ENCODE measurements around the gene C5.
A peak's percentile ranks its signal among the peaks of the same experiment; 100 is the strongest.
"Not testable (repeated sequence)": the region's sequence is repeated elsewhere in the genome, so short reads cannot be mapped to it uniquely, and the experiment has no call there.

Gene C5

GRCh38 chr9:121050128-121050988 lies at the start of gene C5:
Gene C5, minus strand, starts transcription at chr9:121050275. Its CDS starts 29 bp downstream, at chr9:121050246.
- DNase-seq = no peak

- DNase-seq = no peak
Observed at GRCh38 chr9:121098567-121099198, 48.6 kb upstream of the C5 start.

- no peak for DNase-seq
Observed at GRCh38 chr9:121095057-121095456, 45.0 kb upstream of the C5 start.

DNA sequence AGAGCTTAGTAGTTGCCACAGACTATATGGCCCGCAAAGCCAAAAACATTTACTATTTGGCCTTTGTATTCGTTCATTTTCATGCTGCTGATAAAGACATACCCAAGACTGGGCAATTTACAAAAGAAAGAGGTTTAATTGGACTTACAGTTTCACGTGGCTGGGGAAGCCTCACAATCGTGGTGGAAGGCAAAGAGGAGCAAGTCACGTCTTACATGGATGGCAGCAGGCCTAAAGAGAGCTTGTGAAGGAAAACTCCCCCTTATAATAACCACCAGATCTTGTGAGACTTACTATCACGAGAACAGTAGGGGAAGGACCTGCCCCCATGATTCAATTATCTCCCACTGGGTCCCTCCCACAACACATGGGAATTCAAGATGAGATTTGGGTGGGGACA lies 40.7 kb upstream of the C5 start:
- DNase-seq = not testable (repeated sequence)

- no peak for DNase-seq
Observed at GRCh38 chr9:121088576-121088975, 38.5 kb upstream of the C5 start.

GRCh38 chr9:121085661-121086060 lies 35.6 kb upstream of the C5 start:
- DNase-seq = no peak

DNA sequence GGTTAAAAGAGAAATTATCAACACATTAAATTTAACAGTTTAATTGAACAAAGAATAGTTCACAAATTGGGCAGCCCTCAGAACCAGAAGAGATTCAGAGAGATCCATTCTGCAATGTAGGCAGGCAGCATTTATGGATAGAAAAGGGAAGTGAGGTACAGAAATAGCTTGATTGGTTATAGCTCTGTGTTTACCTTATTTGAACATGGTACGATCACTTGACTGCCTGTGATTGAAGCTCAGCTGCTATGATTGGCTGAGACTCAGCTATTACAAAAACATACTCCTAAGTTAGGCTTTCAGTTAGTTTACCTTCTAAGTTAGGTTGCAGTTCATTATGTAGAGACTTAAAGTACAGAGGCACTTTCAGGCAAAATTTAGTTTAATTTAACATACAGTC lies 32.0 kb upstream of the C5 start:
- no peak for DNase-seq

- no peak for DNase-seq
Observed at GRCh38 chr9:121075251-121076036, 25.4 kb upstream of the C5 start.

DNA sequence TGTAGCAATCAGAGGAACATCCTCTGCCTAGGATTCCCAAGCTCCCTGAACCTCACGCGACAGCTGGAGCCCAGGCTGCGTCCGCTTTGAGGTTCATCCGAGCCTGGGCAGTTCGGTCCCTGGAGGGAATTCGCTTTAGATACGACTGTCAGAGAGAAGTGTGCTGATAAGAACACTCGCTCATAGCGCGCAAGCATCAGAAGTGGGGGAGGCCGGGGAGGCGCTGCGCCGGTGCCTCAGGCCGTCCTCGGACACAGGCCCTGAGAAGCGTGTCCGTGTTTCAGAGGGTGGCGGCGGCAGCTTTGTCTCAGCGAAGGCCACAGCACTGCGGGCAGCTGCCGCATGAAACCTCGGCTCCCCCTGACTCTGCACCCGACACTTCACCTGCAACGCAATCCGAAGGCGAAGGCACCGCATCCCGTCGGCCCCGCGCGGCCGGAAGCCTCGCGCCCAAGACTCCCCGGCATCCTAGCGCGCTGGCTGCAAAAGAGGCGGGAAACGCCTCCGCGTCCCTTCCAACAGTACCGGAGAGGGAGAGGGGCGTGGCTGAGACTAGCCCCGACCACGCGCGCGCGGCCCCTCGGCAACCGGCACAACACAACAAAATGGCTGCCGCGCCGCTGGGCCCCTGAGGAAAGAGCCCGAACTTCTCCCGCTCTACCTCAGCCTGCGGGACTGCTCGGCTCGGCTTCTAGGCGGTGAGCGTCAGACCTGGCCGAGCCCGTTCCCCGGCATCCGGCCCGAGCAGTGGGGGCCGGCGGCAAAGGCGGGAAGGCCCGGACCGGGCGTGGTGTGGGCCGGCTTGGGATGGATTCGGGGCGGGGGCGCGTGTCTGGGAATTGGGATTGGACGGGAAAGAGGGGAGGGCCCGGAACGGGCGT lies 24.5 kb upstream of the C5 start, which contains the start of gene CNTRL:
Gene CNTRL, plus strand, starts transcription at position 586 of the 881 bp plus-strand sequence. CDS start 13,372 bp downstream, outside the sequence.
- DNase-seq = peak; percentile 53

- no peak for DNase-seq
Observed at GRCh38 chr9:121073038-121073437, 23.0 kb upstream of the C5 start.

DNA sequence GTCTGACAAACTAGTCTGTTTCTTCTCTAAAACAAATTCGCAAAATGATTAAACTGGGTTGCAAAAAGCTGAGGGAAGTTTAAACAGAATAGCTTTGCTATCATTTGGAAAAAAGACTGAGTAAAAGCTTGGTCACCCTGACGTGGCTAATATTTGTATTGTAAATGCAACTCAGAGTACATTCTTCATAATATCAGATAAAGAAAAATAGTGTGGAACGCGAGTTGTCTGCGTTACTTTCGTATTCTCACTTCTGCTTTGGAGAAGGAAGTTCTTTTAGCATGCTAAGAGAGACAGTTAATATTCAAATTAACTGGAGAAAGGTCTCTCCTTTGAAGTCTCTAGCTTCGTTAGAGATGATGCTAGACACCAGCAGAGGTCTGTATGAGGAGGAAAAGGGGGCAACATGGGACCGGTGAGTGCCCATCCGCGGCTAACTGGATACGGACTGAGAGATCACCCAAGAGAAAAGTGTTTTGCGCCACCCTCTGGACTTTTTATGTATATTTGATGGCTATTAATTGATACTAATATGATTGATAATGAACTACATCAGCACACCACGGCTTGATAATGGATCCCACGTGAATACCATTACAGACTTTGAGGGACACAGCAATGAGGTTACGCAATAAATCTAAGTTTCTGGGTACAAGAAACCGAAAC lies 21.8 kb upstream of the C5 start:
- DNase-seq = no peak

GRCh38 chr9:121071370-121071755 lies 21.3 kb upstream of the C5 start:
- no peak for DNase-seq

DNA sequence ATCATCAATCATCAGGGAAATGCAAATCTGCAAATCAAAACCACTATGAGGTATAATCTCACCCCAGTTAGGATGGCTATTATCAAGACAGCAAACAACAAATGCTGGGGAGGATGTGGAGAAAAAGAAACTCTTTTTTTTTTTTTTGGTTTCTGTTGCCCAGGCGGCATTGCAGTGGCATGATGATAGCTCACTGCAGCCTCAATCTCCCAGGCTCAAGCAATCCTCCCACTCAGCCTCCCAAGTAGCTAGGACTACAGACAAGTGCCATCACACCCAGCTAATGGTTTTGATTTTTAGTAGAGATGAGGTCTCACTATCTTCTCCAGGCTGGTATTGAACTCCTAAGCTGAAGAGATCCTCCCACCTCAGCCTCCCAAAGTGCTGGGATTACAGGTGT lies 19.3 kb upstream of the C5 start:
- no peak for DNase-seq

DNA sequence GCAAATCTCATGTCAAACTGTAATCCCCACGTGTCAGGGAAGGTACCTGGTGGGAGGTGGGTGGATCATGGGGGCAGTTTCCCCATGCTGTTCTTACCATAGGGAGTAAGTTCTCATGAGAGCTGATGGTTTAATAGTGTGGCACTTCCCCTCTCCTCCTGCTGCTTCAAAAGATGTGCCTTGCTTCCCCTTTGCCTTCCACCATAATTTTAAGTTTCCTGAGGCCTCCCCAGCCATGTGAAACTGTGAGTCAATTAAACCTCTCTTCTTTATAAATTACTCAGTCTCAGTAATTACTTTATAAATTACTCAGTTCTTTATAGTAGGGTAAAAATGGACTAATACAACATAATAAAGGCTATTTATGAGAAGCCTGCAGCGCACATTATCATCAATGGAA lies 17.6 kb upstream of the C5 start:
- no peak for DNase-seq

DNA sequence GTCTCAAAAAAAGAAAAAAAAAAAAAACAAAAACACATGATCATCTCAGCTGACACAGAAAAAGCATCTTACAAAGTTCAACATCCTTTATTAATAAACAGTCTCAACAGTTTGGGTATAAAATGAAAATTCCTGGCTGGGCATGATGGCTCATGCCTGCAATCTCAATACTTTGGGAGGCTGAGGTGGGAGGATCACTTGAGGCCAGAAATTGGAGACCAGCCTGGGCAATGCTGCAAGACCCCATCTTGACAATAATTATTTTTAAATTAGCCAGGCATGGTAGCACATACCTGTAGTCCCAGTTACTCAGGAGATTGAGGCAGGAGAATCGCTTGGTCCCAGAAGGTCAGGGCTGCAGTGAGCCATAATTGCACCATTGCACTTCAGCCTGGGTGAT lies 16.8 kb upstream of the C5 start:
- no peak for DNase-seq

- DNase-seq = no peak
Observed at GRCh38 chr9:121059998-121060636, 10.0 kb upstream of the C5 start.

GRCh38 chr9:121059513-121059912 lies 9.4 kb upstream of the C5 start:
- no peak for DNase-seq

DNA sequence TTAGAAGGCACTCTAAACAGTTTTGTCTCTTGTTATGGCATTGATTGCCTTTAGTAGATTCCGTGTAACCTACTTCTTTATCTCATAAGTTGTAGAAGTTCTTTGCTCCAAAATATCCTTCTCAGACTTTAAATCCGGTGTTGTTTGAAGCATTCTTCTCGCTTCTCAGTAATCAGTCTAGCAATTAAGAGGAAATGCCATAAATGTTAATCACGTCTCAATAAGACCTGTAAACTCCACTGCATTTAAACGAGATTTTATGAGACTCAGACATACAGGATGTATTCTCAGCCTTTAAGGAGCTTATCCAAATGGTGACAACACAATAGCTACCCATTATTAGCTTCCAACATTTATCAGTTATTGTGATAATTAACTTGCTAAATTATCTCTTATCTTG lies 7.7 kb upstream of the C5 start:
- no peak for DNase-seq

DNA sequence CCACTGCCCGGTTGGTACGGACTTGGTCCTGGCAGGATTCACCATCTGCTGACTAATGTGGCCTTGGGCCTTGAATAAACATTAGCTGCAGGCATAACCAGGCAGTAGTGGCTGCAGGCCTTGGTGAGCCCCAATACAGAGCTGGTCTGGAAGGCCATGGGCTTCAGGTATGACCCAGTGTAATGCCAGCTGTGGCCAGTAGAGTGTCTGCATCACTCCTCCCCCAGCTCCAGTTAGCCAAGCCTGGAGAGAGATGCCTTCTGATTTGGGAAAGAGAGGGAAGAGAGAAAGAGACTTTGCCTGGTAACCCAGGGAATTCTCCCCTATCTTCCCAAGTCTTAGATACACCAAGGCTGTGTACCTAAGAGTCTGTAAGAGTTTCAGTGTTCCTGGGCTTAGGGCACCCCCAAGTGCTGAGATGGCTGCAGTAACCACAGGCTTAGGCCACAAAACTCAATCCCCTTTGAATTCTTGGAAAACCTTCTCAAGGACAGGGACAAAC lies 5.6 kb upstream of the C5 start:
- DNase-seq = no peak

GRCh38 chr9:121053544-121053943 lies 3.5 kb upstream of the C5 start:
- no peak for DNase-seq

- no peak for DNase-seq
Observed at GRCh38 chr9:121048618-121049017, 1.5 kb downstream of the C5 start.

Data from 8988T (cell line).